HEK293 (cell line): ENCODE results near the gene CDH23.

Source experiments
- CTCF ChIA-PET: fragments of 350-600 bp; formaldehyde crosslinking; extraction: SDS; loops from one replicate; lab custom pipeline; 2021; ENCODE audit warnings: antibody characterized with exemption; lab: Yijun Ruan, JAX
- POLR2A ChIA-PET: fragments of 300-600 bp; formaldehyde crosslinking; extraction: SDS; loops from one replicate; lab custom pipeline; 2020; ENCODE audit warnings: antibody characterized with exemption, inconsistent platforms; lab: Yijun Ruan, JAX
- H3K27ac ChIP-seq: fragments of 200-500 bp; sonication (Bioruptor generic); 2 replicates; pipeline ENCODE4 v1.5.1; 2014; ENCODE audit warnings: low read depth, low read length, control low read depth, inconsistent platforms; ENCODE audit errors: extremely low read depth
- H3K36me3 ChIP-seq, 2 experiments: fragments of 200-500 bp in 1 of 2; sonication (Bioruptor generic) in 1 of 2; 1 replicate in 1 of 2; 2 replicates in 1 of 2; pipeline ENCODE4 v1.5.1; 2014 to 2017; ENCODE audit warnings: inconsistent platforms in 2 of 2, low read length in 2 of 2; ENCODE audit not compliant: control insufficient read depth in 2 of 2, insufficient read depth in 1 of 2
- H3K4me1 ChIP-seq: fragments of 200-500 bp; sonication (Bioruptor generic); 2 replicates; pipeline ENCODE4 v1.5.1; 2014; ENCODE audit warnings: mild to moderate bottlenecking, low read length, inconsistent platforms; ENCODE audit not compliant: control insufficient read depth, insufficient read depth
- H3K4me3 ChIP-seq: 2 replicates; pipeline ENCODE4 v1.5.1; 2011; ENCODE audit warnings: low read depth, mild to moderate bottlenecking, control low read depth, low read length, moderate library complexity
- H3K9me3 ChIP-seq: fragments of 200-500 bp; sonication (Bioruptor generic); 2 replicates; pipeline ENCODE4 v1.5.1; 2014; ENCODE audit warnings: low read depth, low read length, inconsistent platforms; ENCODE audit not compliant: control insufficient read depth, insufficient read depth
- MEIS1 ChIP-seq: sonication (generic); formaldehyde crosslinking; IDR thresholded peaks from 2 replicates; pipeline ENCODE4 v1.8.1; 2022; ENCODE audit warnings: missing genetic modification reagents, mild to moderate bottlenecking, borderline replicate concordance
- MYNN ChIP-seq: fragments of 450-650 bp; formaldehyde crosslinking; IDR thresholded peaks from 2 replicates; pipeline ENCODE4 v1.5.1; 2016; ENCODE audit warnings: missing biosample characterization, missing genetic modification characterization, borderline replicate concordance
- PRDM10 ChIP-seq: fragments of 450-650 bp; formaldehyde crosslinking; IDR thresholded peaks from 2 replicates; pipeline ENCODE4 v1.5.1; 2016; ENCODE audit warnings: missing biosample characterization, missing genetic modification characterization
- TSHZ1 ChIP-seq: fragments of 450-650 bp; formaldehyde crosslinking; IDR thresholded peaks from 2 replicates; pipeline ENCODE4 v1.5.1; 2016; ENCODE audit warnings: missing biosample characterization, missing genetic modification characterization, borderline replicate concordance
- YY1 ChIP-seq: fragments of 450-650 bp; formaldehyde crosslinking; IDR thresholded peaks from 2 replicates; pipeline ENCODE4 v1.5.1; 2018; ENCODE audit warnings: missing biosample characterization, missing genetic modification characterization
- ZBTB1 ChIP-seq: fragments of 450-650 bp; formaldehyde crosslinking; IDR thresholded peaks from 2 replicates; pipeline ENCODE4 v1.5.1; 2016; ENCODE audit warnings: missing biosample characterization, missing genetic modification characterization
- ZNF324 ChIP-seq: fragments of 450-650 bp; formaldehyde crosslinking; IDR thresholded peaks from 2 replicates; pipeline ENCODE4 v1.5.1; 2016; ENCODE audit warnings: missing biosample characterization, missing genetic modification characterization
- ZNF473 ChIP-seq: fragments of 450-650 bp; formaldehyde crosslinking; IDR thresholded peaks from 2 replicates; pipeline ENCODE4 v1.5.1; 2017; ENCODE audit warnings: missing biosample characterization, missing genetic modification characterization
- ZNF529 ChIP-seq: fragments of 450-650 bp; formaldehyde crosslinking; IDR thresholded peaks from 2 replicates; pipeline ENCODE4 v1.5.1; 2017; ENCODE audit warnings: missing genetic modification characterization, missing biosample characterization; ENCODE audit not compliant: insufficient replicate concordance
- ZNF560 ChIP-seq: fragments of 450-650 bp; formaldehyde crosslinking; IDR thresholded peaks from 2 replicates; pipeline ENCODE4 v1.5.1; 2017; ENCODE audit warnings: missing biosample characterization, missing genetic modification characterization, borderline replicate concordance
- ZNF600 ChIP-seq: fragments of 450-650 bp; formaldehyde crosslinking; IDR thresholded peaks from 2 replicates; pipeline ENCODE4 v1.5.1; 2016; ENCODE audit warnings: missing biosample characterization, missing genetic modification characterization
- ZNF623 ChIP-seq: fragments of 450-650 bp; formaldehyde crosslinking; IDR thresholded peaks from 2 replicates; pipeline ENCODE4 v1.5.1; 2016; ENCODE audit warnings: missing biosample characterization, missing genetic modification characterization
- ZNF624 ChIP-seq: fragments of 450-650 bp; formaldehyde crosslinking; IDR thresholded peaks from 2 replicates; pipeline ENCODE4 v1.5.1; 2017; ENCODE audit warnings: missing biosample characterization, missing genetic modification characterization
- ZNF701 ChIP-seq: fragments of 450-650 bp; formaldehyde crosslinking; IDR thresholded peaks from 2 replicates; pipeline ENCODE4 v1.5.1; 2016; ENCODE audit warnings: missing biosample characterization, missing genetic modification characterization
- TF ChIP-seq, protein P1 (sequence below): fragments of 450-650 bp; formaldehyde crosslinking; IDR thresholded peaks from 2 replicates; pipeline ENCODE4 v1.5.1; 2016; ENCODE audit warnings: missing biosample characterization, missing genetic modification characterization, borderline replicate concordance
- TF ChIP-seq, protein P2 (sequence below): fragments of 450-650 bp; formaldehyde crosslinking; IDR thresholded peaks from 2 replicates; pipeline ENCODE4; 2016; ENCODE audit warnings: missing biosample characterization, missing genetic modification characterization
- TF ChIP-seq, protein P3 (sequence below): fragments of 450-650 bp; formaldehyde crosslinking; IDR thresholded peaks from 2 replicates; pipeline ENCODE4 v1.5.1; 2017; ENCODE audit warnings: missing biosample characterization, missing genetic modification characterization

Gene CDH23

GRCh38 chr10:71399946-71400345 is 3.2 kb downstream of the CDH23 start (continued):
- TF ChIP-seq PRDM10 (tag by site-specific recombination), result no peak
- TF ChIP-seq, all 188 proteins: peak for 2

- Histone ChIP-seq H3K27ac (no peak overlapping the region), H3K9me3 (no peaks in the 10 kb centered on the region), H3K4me1 (peaks cover 4% of the 10 kb centered on the region; the same call in 1 of the 2 replicates), H3K4me3 (no peak overlapping the region), H3K36me3 (no peaks in the 10 kb centered on the region)
- POLR2A ChIA-PET, result no interaction called here
- CTCF ChIA-PET, result interaction anchor here (0.6 kb wide), 1 partner anchor 13 kb away, joined by 3 read pairs; no protein-coding TSS in a partner anchor
- TF ChIP-seq, protein P1, sequence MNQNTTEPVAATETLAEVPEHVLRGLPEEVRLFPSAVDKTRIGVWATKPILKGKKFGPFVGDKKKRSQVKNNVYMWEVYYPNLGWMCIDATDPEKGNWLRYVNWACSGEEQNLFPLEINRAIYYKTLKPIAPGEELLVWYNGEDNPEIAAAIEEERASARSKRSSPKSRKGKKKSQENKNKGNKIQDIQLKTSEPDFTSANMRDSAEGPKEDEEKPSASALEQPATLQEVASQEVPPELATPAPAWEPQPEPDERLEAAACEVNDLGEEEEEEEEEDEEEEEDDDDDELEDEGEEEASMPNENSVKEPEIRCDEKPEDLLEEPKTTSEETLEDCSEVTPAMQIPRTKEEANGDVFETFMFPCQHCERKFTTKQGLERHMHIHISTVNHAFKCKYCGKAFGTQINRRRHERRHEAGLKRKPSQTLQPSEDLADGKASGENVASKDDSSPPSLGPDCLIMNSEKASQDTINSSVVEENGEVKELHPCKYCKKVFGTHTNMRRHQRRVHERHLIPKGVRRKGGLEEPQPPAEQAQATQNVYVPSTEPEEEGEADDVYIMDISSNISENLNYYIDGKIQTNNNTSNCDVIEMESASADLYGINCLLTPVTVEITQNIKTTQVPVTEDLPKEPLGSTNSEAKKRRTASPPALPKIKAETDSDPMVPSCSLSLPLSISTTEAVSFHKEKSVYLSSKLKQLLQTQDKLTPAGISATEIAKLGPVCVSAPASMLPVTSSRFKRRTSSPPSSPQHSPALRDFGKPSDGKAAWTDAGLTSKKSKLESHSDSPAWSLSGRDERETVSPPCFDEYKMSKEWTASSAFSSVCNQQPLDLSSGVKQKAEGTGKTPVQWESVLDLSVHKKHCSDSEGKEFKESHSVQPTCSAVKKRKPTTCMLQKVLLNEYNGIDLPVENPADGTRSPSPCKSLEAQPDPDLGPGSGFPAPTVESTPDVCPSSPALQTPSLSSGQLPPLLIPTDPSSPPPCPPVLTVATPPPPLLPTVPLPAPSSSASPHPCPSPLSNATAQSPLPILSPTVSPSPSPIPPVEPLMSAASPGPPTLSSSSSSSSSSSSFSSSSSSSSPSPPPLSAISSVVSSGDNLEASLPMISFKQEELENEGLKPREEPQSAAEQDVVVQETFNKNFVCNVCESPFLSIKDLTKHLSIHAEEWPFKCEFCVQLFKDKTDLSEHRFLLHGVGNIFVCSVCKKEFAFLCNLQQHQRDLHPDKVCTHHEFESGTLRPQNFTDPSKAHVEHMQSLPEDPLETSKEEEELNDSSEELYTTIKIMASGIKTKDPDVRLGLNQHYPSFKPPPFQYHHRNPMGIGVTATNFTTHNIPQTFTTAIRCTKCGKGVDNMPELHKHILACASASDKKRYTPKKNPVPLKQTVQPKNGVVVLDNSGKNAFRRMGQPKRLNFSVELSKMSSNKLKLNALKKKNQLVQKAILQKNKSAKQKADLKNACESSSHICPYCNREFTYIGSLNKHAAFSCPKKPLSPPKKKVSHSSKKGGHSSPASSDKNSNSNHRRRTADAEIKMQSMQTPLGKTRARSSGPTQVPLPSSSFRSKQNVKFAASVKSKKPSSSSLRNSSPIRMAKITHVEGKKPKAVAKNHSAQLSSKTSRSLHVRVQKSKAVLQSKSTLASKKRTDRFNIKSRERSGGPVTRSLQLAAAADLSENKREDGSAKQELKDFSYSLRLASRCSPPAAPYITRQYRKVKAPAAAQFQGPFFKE (tag by site-specific recombination), result no peak
- TF ChIP-seq ZNF600 (tag by site-specific recombination) (no peak), ZNF529 (tag by site-specific recombination) (no peak), YY1 (tag by site-specific recombination) (no peak), ZBTB1 (tag by site-specific recombination) (no peak), ZNF560 (tag by site-specific recombination) (no peak), MYNN (tag by site-specific recombination) (no peak)
- TF ChIP-seq, protein P2, sequence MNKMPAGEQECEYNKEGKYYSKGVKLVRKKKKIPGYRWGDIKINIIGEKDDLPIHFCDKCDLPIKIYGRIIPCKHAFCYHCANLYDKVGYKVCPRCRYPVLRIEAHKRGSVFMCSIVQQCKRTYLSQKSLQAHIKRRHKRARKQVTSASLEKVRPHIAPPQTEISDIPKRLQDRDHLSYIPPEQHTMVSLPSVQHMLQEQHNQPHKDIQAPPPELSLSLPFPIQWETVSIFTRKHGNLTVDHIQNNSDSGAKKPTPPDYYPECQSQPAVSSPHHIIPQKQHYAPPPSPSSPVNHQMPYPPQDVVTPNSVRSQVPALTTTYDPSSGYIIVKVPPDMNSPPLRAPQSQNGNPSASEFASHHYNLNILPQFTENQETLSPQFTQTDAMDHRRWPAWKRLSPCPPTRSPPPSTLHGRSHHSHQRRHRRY (tag by site-specific recombination), result no peak
Observed at GRCh38 chr10:71401056-71401455, 4.3 kb downstream of the CDH23 start.

- CTCF ChIA-PET, result interaction anchor here (0.6 kb wide), 1 partner anchor 207 kb away, joined by 3 read pairs; no protein-coding TSS in a partner anchor
- POLR2A ChIA-PET, result no interaction called here
- H3K9me3 ChIP-seq, result no peaks in the 10 kb centered on the region
- TF ChIP-seq, protein P3, sequence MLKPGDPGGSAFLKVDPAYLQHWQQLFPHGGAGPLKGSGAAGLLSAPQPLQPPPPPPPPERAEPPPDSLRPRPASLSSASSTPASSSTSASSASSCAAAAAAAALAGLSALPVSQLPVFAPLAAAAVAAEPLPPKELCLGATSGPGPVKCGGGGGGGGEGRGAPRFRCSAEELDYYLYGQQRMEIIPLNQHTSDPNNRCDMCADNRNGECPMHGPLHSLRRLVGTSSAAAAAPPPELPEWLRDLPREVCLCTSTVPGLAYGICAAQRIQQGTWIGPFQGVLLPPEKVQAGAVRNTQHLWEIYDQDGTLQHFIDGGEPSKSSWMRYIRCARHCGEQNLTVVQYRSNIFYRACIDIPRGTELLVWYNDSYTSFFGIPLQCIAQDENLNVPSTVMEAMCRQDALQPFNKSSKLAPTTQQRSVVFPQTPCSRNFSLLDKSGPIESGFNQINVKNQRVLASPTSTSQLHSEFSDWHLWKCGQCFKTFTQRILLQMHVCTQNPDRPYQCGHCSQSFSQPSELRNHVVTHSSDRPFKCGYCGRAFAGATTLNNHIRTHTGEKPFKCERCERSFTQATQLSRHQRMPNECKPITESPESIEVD (tag by site-specific recombination), result no peak
- TF ChIP-seq TSHZ1 (tag by site-specific recombination), result no peak
- TF ChIP-seq ZNF701, result no peak
- TF ChIP-seq ZNF473 (tag by site-specific recombination), result no peak
- TF ChIP-seq MEIS1 (CRISPR knock-in tag), result no peak
- no peak for TF ChIP-seq ZNF623 (tag by site-specific recombination)
- no peak for TF ChIP-seq ZNF624 (tag by site-specific recombination)
- no peak for TF ChIP-seq ZNF324 (tag by site-specific recombination)
- no peaks in the 10 kb centered on the region for H3K36me3 ChIP-seq
- H3K4me1 ChIP-seq, result peaks cover 4% of the 10 kb centered on the region; the same call in 1 of the 2 replicates
- no peak overlapping the region for H3K27ac ChIP-seq
- H3K4me3 ChIP-seq, result no peak overlapping the region
Observed at GRCh38 chr10:71402005-71402404, 5.3 kb downstream of the CDH23 start.
